Mesenchymal stem cell (in vitro differentiated cells and primary cell): Measurements from ENCODE around the gene RASGRP1.

Experiments
- DNase-seq: peaks from one replicate; pipeline ENCODE4 v3.0.0-alpha.2; 2013
- H2AFZ ChIP-seq: one replicate; pipeline ENCODE4 v1.6.1; 2013; ENCODE audit warnings: low read depth, mild to moderate bottlenecking, control low read depth, inconsistent platforms, low read length, moderate library complexity
- H2AK5ac ChIP-seq: 2 replicates; pipeline ENCODE4 v1.6.1; 2013; ENCODE audit warnings: low read length, moderate library complexity, mild to moderate bottlenecking, inconsistent platforms; ENCODE audit not compliant: severe bottlenecking
- H2BK120ac ChIP-seq: one replicate; pipeline ENCODE4 v1.6.1; 2013; ENCODE audit warnings: low read depth, mild to moderate bottlenecking, inconsistent platforms, low read length, moderate library complexity
- H2BK12ac ChIP-seq, 2 experiments: one replicate each; pipeline ENCODE4 v1.6.1; 2013; ENCODE audit warnings: inconsistent platforms in 2 of 2, low read length in 2 of 2, mild to moderate bottlenecking in 2 of 2, moderate library complexity in 2 of 2, control low read depth in 1 of 2
- H2BK15ac ChIP-seq: one replicate; pipeline ENCODE4 v1.6.1; 2013; ENCODE audit warnings: mild to moderate bottlenecking, low read depth, inconsistent platforms; ENCODE audit not compliant: poor library complexity, severe bottlenecking
- H2BK5ac ChIP-seq: 2 replicates; pipeline ENCODE4 v1.6.1; 2013; ENCODE audit warnings: low read depth, mild to moderate bottlenecking, low read length, control low read depth, inconsistent platforms; ENCODE audit not compliant: poor library complexity, severe bottlenecking
- H3K14ac ChIP-seq, 2 experiments: one replicate each; pipeline ENCODE4 v1.6.1; 2013; ENCODE audit warnings: inconsistent platforms in 2 of 2, low read length in 2 of 2, control low read depth in 1 of 2, mild to moderate bottlenecking in 1 of 2, moderate library complexity in 1 of 2
- H3K18ac ChIP-seq, 2 experiments: one replicate each; pipeline ENCODE4 v1.6.1; 2013; ENCODE audit warnings: inconsistent platforms in 2 of 2, low read length in 2 of 2, control low read depth in 1 of 2, low read depth in 1 of 2, mild to moderate bottlenecking in 1 of 2
- H3K23ac ChIP-seq, 2 experiments: one replicate each; pipeline ENCODE4 v1.6.1; 2013; ENCODE audit warnings: inconsistent platforms in 2 of 2, low read length in 2 of 2, mild to moderate bottlenecking in 2 of 2, moderate library complexity in 2 of 2, control low read depth in 1 of 2
- H3K27ac ChIP-seq: 2 replicates; pipeline ENCODE4 v1.5.1; 2013; ENCODE audit warnings: mild to moderate bottlenecking, moderate library complexity, low read length, control low read depth, inconsistent platforms; ENCODE audit not compliant: poor library complexity, severe bottlenecking
- H3K27me3 ChIP-seq, 2 experiments: 2 replicates each; pipeline versions ENCODE4 v1.6.1 to v1.7.0; 2013; ENCODE audit warnings: low read length in 2 of 2, mild to moderate bottlenecking in 2 of 2, moderate library complexity in 2 of 2, control low read depth in 1 of 2, inconsistent platforms in 1 of 2; ENCODE audit not compliant: control insufficient read depth in 1 of 2, insufficient read depth in 1 of 2
- H3K36me3 ChIP-seq, 2 experiments: 2 replicates each; pipeline versions ENCODE4 v1.6.1 to v1.7.0; 2013; ENCODE audit warnings: low read length in 2 of 2, control low read depth in 1 of 2, inconsistent platforms in 1 of 2, low read depth in 1 of 2, mild to moderate bottlenecking in 1 of 2; ENCODE audit not compliant: insufficient read depth in 2 of 2, control insufficient read depth in 1 of 2
- H3K4ac ChIP-seq, 2 experiments: one replicate each; pipeline ENCODE4 v1.6.1; 2013; ENCODE audit warnings: inconsistent platforms in 2 of 2, low read length in 2 of 2, mild to moderate bottlenecking in 2 of 2, moderate library complexity in 2 of 2, control low read depth in 1 of 2, low read depth in 1 of 2
- H3K4me1 ChIP-seq: 2 replicates; pipeline ENCODE4 v1.6.1; 2013; ENCODE audit warnings: low read depth, low read length, control low read depth; ENCODE audit not compliant: control insufficient read depth, insufficient read depth
- H3K4me2 ChIP-seq: 2 replicates; pipeline ENCODE4 v1.6.1; 2013; ENCODE audit warnings: low read length, mild to moderate bottlenecking, inconsistent platforms; ENCODE audit not compliant: poor library complexity, severe bottlenecking
- H3K4me3 ChIP-seq, 2 experiments: 2 replicates each; pipeline versions ENCODE4 v1.5.1 to v1.7.0; 2013; ENCODE audit warnings: low read length in 2 of 2, mild to moderate bottlenecking in 2 of 2, control low read depth in 1 of 2, low read depth in 1 of 2; ENCODE audit not compliant: insufficient read depth in 1 of 2
- H3K79me1 ChIP-seq: replicated peaks from 2 replicates; pipeline ENCODE4 v1.6.1; 2013; ENCODE audit warnings: mild to moderate bottlenecking, control low read depth, low read length, inconsistent platforms; ENCODE audit not compliant: poor library complexity, severe bottlenecking
- H3K9ac ChIP-seq: 2 replicates; pipeline ENCODE4 v1.7.0; 2013; ENCODE audit warnings: mild to moderate bottlenecking, low read length, moderate library complexity
- H3K9me3 ChIP-seq: 2 replicates; pipeline ENCODE4 v1.7.0; 2013; ENCODE audit warnings: mild to moderate bottlenecking, low read length; ENCODE audit not compliant: control insufficient read depth
- H4K8ac ChIP-seq: one replicate; pipeline ENCODE4 v1.6.1; 2013; ENCODE audit warnings: inconsistent platforms, mild to moderate bottlenecking, low read length, moderate library complexity
- H4K91ac ChIP-seq: one replicate; pipeline ENCODE4 v1.6.1; 2013; ENCODE audit warnings: mild to moderate bottlenecking, low read length, inconsistent platforms
- WGBS: methylation state at CpG from one replicate; pipeline ENCODE4 v1.1.7; 2013; ENCODE audit warnings: mixed read lengths; 5-methylcytosine and 5-hydroxymethylcytosine counted together

Gene RASGRP1

DNA sequence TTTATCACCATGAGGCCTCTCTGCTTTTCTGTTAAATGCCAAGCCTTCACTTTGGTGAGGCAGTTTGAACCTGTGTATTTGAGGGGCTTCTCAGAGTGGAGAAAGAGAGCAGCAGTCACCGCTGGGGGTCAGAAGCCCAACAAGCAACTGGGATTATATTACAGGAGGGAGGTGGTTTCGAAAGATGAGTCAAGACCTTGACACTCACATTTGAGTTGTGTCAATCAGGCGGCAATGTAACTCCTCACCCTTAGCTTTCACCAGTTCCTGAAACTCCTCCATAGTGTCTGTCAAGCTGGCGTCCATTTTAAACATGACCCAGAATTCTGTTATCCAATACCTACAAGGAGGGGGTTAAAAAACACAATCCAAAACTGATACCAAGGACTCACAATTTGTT, 46.5 kb downstream of the RASGRP1 start:
- DNase-seq, result no peak
- no peak overlapping the region for H2BK5ac ChIP-seq

DNA sequence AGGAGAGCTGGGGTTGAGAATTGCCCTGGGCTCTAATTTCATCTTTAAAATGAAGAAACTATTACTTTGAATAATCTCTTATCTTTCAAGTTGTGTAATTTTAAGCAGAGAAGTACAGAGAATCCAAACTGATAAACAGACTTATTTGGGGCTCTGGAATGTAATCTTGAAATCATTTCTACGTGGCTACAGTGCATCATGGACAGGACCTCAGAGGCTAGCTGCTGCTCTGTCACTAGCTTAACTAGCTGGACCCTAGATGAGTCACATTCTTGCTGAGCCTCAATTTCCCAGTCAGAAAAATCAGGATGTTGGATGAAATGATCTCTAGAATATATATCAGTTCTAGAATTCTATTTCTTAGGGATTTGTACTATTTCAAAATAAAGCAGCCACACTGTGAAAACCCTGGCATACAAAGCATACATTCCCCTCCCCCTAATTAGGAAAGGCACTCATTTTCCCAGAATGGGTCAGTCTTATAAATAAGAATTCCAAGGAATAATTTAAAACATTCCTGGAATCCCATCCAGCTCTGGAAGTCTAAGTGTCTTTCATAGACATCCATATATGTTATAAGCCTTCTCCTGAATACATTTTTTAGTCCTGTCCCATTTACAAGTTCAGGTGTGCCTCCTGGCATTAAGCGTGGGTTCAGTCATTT, 47.2 kb downstream of the RASGRP1 start:
- no peaks in the 10 kb centered on the region for H3K9me3 ChIP-seq
- no peak overlapping the region for H3K27ac ChIP-seq
- no peak overlapping the region for H4K91ac ChIP-seq
- H3K18ac ChIP-seq, result no peak overlapping the region
- peaks cover 5% of the 10 kb centered on the region for H3K4me1 ChIP-seq
- no peak overlapping the region for H3K14ac ChIP-seq
- no peak overlapping the region for H3K23ac ChIP-seq
- no peak overlapping the region for H3K9ac ChIP-seq
- H2BK120ac ChIP-seq, result no peak overlapping the region
- no peak overlapping the region for H2BK15ac ChIP-seq
- H3K4me2 ChIP-seq, result no peak overlapping the region
- H3K4me3 ChIP-seq, result no peak overlapping the region
- H3K27me3 ChIP-seq, result peaks cover 0 to 11% of the 10 kb centered on the region in 2 experiments
- no peak overlapping the region for H2AK5ac ChIP-seq
- no peaks in the 10 kb centered on the region for H3K36me3 ChIP-seq
- H3K4ac ChIP-seq, result no peak overlapping the region
- H2BK12ac ChIP-seq, result no peak overlapping the region
- 92% methylated on average over 2 of the region's 2 CpGs for WGBS
- H2BK5ac ChIP-seq, result no peak overlapping the region
- H4K8ac ChIP-seq, result no peak overlapping the region
- H3K79me1 ChIP-seq, result no peaks in the 10 kb centered on the region
- no peak overlapping the region for H2AFZ ChIP-seq
- no peak for DNase-seq

More for the DNA sequence above, 46.5 kb downstream of the RASGRP1 start:
- no peak overlapping the region for H3K4me3 ChIP-seq
- no peaks in the 10 kb centered on the region for H3K79me1 ChIP-seq
- no peak overlapping the region for H3K14ac ChIP-seq
- H3K9ac ChIP-seq, result no peak overlapping the region
- no peak overlapping the region for H2BK12ac ChIP-seq
- 82% methylated on average over 4 of the region's 4 CpGs for WGBS
- no peaks in the 10 kb centered on the region for H3K36me3 ChIP-seq
- H4K91ac ChIP-seq, result no peak overlapping the region
- H3K4me2 ChIP-seq, result no peak overlapping the region
- no peak overlapping the region for H3K4ac ChIP-seq
- no peak overlapping the region for H2AFZ ChIP-seq
- no peak overlapping the region for H4K8ac ChIP-seq
- H3K27me3 ChIP-seq, result peaks cover 0 to 10% of the 10 kb centered on the region in 2 experiments
- H3K18ac ChIP-seq, result no peak overlapping the region
- H2BK120ac ChIP-seq, result no peak overlapping the region
- H3K27ac ChIP-seq, result no peak overlapping the region
- H2BK15ac ChIP-seq, result no peak overlapping the region
- no peak overlapping the region for H2AK5ac ChIP-seq
- H3K9me3 ChIP-seq, result no peaks in the 10 kb centered on the region
- H3K23ac ChIP-seq, result no peak overlapping the region
- peaks cover 5% of the 10 kb centered on the region for H3K4me1 ChIP-seq

DNA sequence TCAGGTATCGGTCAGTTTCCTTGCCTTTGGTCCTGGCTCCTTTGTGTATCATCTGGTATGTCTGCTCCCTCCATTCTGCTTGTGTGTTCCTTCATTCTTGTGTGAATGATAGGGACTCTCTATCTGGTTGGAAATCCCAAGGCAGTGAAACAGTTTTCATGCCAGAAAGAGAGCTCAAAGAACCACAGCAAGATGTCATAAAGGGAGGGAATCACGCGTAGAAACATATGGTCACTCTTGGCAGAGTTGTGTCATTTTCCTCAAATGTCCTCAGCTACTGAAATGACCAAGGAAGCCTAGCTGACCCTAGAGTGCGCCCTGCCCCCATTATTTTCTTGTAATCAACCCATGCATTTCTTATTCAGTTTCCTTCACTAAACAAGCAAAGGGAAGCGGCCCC, 48.0 kb downstream of the RASGRP1 start:
- no peak overlapping the region for H3K4ac ChIP-seq
- 89% methylated on average over 5 of the region's 5 CpGs for WGBS

DNA sequence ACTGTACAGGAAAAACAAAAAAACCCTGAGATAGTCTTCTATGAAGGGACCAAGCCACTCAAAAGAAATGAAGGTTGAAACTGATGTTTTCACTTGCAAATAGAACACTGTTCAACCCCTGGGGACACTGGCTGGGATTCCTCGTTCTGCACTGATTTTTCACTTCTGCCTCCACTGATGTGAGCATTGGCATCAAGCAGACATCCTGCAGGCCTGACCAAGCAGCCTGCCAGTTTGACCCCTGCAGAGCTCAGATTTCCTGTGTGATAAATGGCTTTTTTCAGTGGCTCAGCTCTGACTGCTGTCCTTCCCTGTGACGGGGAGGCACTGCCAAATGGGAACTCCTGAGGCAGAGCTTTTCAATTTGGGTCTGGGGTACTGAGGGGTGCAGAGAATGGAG, 50.0 kb downstream of the RASGRP1 start:
- Histone ChIP-seq H2BK15ac (no peak overlapping the region), H3K36me3 (no peaks in the 10 kb centered on the region), H3K4me1 (peaks cover 7% of the 10 kb centered on the region), H3K4ac (no peak overlapping the region), H3K9ac (no peak overlapping the region), H3K9me3 (no peaks in the 10 kb centered on the region), H3K4me2 (no peak overlapping the region), H2AFZ (no peak overlapping the region), H3K27me3 (peaks cover 0 to 19% of the 10 kb centered on the region in 2 experiments), H4K91ac (no peak overlapping the region), H3K27ac (no peak overlapping the region), H2AK5ac (no peak overlapping the region), H2BK12ac (no peak overlapping the region), H3K23ac (no peak overlapping the region), H2BK120ac (no peak overlapping the region), H3K14ac (no peak overlapping the region), H3K18ac (no peak overlapping the region), H3K4me3 (no peak overlapping the region), H3K79me1 (no peaks in the 10 kb centered on the region), H4K8ac (no peak overlapping the region), H2BK5ac (no peak overlapping the region)
- no peak for DNase-seq
- 20% methylated on average over 2 of the region's 2 CpGs for WGBS

More for the DNA sequence above, 48.0 kb downstream of the RASGRP1 start:
- Histone ChIP-seq H2BK15ac (no peak overlapping the region), H2AFZ (no peak overlapping the region), H4K91ac (no peak overlapping the region), H2BK120ac (no peak overlapping the region), H3K9ac (no peak overlapping the region), H2AK5ac (no peak overlapping the region), H3K4me3 (no peak overlapping the region), H2BK12ac (no peak overlapping the region), H3K36me3 (no peaks in the 10 kb centered on the region), H3K18ac (no peak overlapping the region), H3K79me1 (no peaks in the 10 kb centered on the region), H3K9me3 (no peaks in the 10 kb centered on the region), H4K8ac (no peak overlapping the region), H3K4me1 (peaks cover 5% of the 10 kb centered on the region), H3K27me3 (peaks cover 0 to 14% of the 10 kb centered on the region in 2 experiments), H2BK5ac (no peak overlapping the region), H3K23ac (no peak overlapping the region), H3K14ac (no peak overlapping the region), H3K27ac (no peak overlapping the region), H3K4me2 (no peak overlapping the region)
- no peak for DNase-seq
